K562 (cell line): ENCODE measurements around the gene DDIT4L. TPM values are rescaled to one million over a fixed set of nuclear protein-coding genes. Genes with fewer than 3 reads are reported as not detected.

Source experiments
- ATAC-seq: fragments of 200-7000 bp; cut with Tn5 transposase; 3 replicates; pipeline ENCODE4 v1.9.1; 2020; ENCODE audit warnings: moderate library complexity
- BruUV-seq: library from RNA; stranded (reverse); fragments of 400-500 nt; replicated peaks from 2 replicates; lab custom pipeline; 2021; lab: Mats Ljungman, UMichigan
- CTCF ChIA-PET: fragments of 300-600 bp; formaldehyde crosslinking; extraction: SDS; loops from one replicate; lab custom pipeline; 2021; ENCODE audit warnings: low intra/inter-chr PET ratio; lab: Yijun Ruan, JAX
- POLR2A ChIA-PET: fragments of 300-600, 350-650 bp; sonication (Branson Sonifier 250); formaldehyde crosslinking; extraction: SDS; loops from one replicate; lab custom pipeline; 2021; ENCODE audit warnings: antibody characterized with exemption, inconsistent platforms; lab: Yijun Ruan, JAX
- DNase-seq, 4 experiments: peaks; one replicate each; pipeline versions ENCODE4 v3.0.0 to v3.0.0-alpha.2; 2011 to 2018; ENCODE audit warnings: low spot score in 3 of 4, mixed read lengths in 3 of 4; ENCODE audit errors: extremely low read depth in 1 of 4
- FAIRE-seq: peaks from 2 replicates; lab custom pipeline; 2011; peaks lifted over from hg19 to GRCh38; lab: Jason Lieb, UNC
- H2AFZ ChIP-seq: 2 replicates; pipeline ENCODE4 v1.6.0; 2011; ENCODE audit warnings: low read depth, low read length, control low read depth, inconsistent platforms
- H3K27ac ChIP-seq: fragments of 200-600 bp; 3 replicates; pipeline ENCODE4 v1.8.0; 2011; ENCODE audit warnings: low read depth, mild to moderate bottlenecking, control low read depth, inconsistent platforms, low read length, moderate library complexity, mixed read lengths; ENCODE audit errors: extremely low read depth
- H3K27me3 ChIP-seq, 2 experiments: fragments of 300-600 bp in 1 of 2; 2 replicates in 1 of 2; 3 replicates in 1 of 2; pipeline versions ENCODE4 v1.6.0 to v1.8.0; 2011; ENCODE audit warnings: inconsistent platforms in 2 of 2, low read length in 2 of 2, mild to moderate bottlenecking in 1 of 2, mixed read lengths in 1 of 2, moderate library complexity in 1 of 2; ENCODE audit not compliant: control insufficient read depth in 2 of 2, insufficient read depth in 2 of 2
- H3K36me3 ChIP-seq: fragments of 300-600 bp; 3 replicates; pipeline ENCODE4 v1.8.0; 2011; ENCODE audit warnings: mild to moderate bottlenecking, low read length, inconsistent platforms; ENCODE audit not compliant: control insufficient read depth, insufficient read depth
- H3K4me1 ChIP-seq, 2 experiments: fragments of 200-600 bp in 1 of 2; replicated peaks in 1 of 2; 2 replicates in 1 of 2; 3 replicates in 1 of 2; pipeline versions ENCODE4 v1.5.1 to v1.8.0; 2011; ENCODE audit warnings: inconsistent platforms in 2 of 2, low read length in 2 of 2, mild to moderate bottlenecking in 1 of 2, mixed read lengths in 1 of 2, moderate library complexity in 1 of 2; ENCODE audit not compliant: control insufficient read depth in 2 of 2, insufficient read depth in 2 of 2
- H3K4me2 ChIP-seq: 2 replicates; pipeline ENCODE4 v1.6.1; 2011; ENCODE audit warnings: low read length, control low read depth, inconsistent platforms, mixed read lengths; ENCODE audit not compliant: insufficient read depth
- H3K4me3 ChIP-seq: fragments of 200-600 bp; sonication (generic), shearing (Covaris generic); 2 replicates; pipeline ENCODE4 v1.5.1; 2016; ENCODE audit warnings: control low read depth, inconsistent platforms
- H3K79me2 ChIP-seq: fragments of 200-600 bp; 3 replicates; pipeline ENCODE4 v1.8.0; 2011; ENCODE audit warnings: low read length, inconsistent platforms; ENCODE audit not compliant: control insufficient read depth, insufficient read depth
- H3K9ac ChIP-seq, 2 experiments: 2 replicates each; pipeline versions ENCODE4 v1.6.0 to v1.6.1; 2011; ENCODE audit warnings: low read depth in 2 of 2, low read length in 2 of 2, control low read depth in 1 of 2, inconsistent platforms in 1 of 2, mild to moderate bottlenecking in 1 of 2, mixed read lengths in 1 of 2; ENCODE audit not compliant: insufficient read depth in 1 of 2
- H3K9me1 ChIP-seq: one replicate; pipeline ENCODE4 v1.6.0; 2011; ENCODE audit warnings: inconsistent platforms, mild to moderate bottlenecking, low read length, moderate library complexity; ENCODE audit not compliant: control insufficient read depth, insufficient read depth
- H3K9me3 ChIP-seq: replicated peaks from 2 replicates; pipeline ENCODE4 v1.5.1; 2011; ENCODE audit warnings: low read depth, low read length, inconsistent platforms; ENCODE audit not compliant: control insufficient read depth, insufficient read depth
- H4K20me1 ChIP-seq: replicated peaks from 2 replicates; pipeline ENCODE4 v1.6.1; 2011; ENCODE audit warnings: low read length, inconsistent platforms, mixed read lengths; ENCODE audit not compliant: control insufficient read depth, insufficient read depth
- BACH1 ChIP-seq: fragments of 200-800 bp; sonication (Bioruptor generic); IDR thresholded peaks from 2 replicates; pipeline ENCODE4 v1.6.1; 2016; ENCODE audit warnings: missing genetic modification characterization, missing compliant biosample characterization
- BRF2 ChIP-seq: IDR thresholded peaks from 3 replicates; pipeline ENCODE4 v1.6.1; 2011; ENCODE audit warnings: borderline replicate concordance, mild to moderate bottlenecking; ENCODE audit not compliant: insufficient read length, insufficient read depth
- ESRRB ChIP-seq: fragments of 250-450 bp; sonication (Bioruptor Pico); IDR thresholded peaks from 2 replicates; pipeline ENCODE4 v1.5.0; 2020; ENCODE audit warnings: mild to moderate bottlenecking, moderate library complexity, borderline replicate concordance
- KAT7 ChIP-seq: sonication (generic); formaldehyde crosslinking; IDR thresholded peaks from 2 replicates; pipeline ENCODE4 v1.8.0; 2022; ENCODE audit warnings: missing genetic modification reagents, mild to moderate bottlenecking, borderline replicate concordance
- MBD1 ChIP-seq: fragments of 250-450 bp; sonication (Bioruptor Pico); IDR thresholded peaks from 2 replicates; pipeline ENCODE4 v1.8.0; 2022; ENCODE audit warnings: inconsistent platforms
- NEUROD1 ChIP-seq: fragments of 150-350 bp; IDR thresholded peaks from 2 replicates; pipeline ENCODE4 v1.6.1; 2014; ENCODE audit warnings: borderline replicate concordance, low read length, low read depth; ENCODE audit not compliant: partially characterized antibody
- NR2F6 ChIP-seq: fragments of 450-650 bp; formaldehyde crosslinking; IDR thresholded peaks from 2 replicates; pipeline ENCODE4 v1.4.0; 2020; ENCODE audit warnings: mild to moderate bottlenecking
- SP2 ChIP-seq: IDR thresholded peaks from 2 replicates; pipeline ENCODE4 v1.6.1; 2011; ENCODE audit warnings: mild to moderate bottlenecking, low read depth, low read length, moderate library complexity; ENCODE audit not compliant: poor library complexity, severe bottlenecking; ENCODE audit errors: extremely low read depth
- STAT5B ChIP-seq: fragments of 250-450 bp; sonication (Bioruptor Pico); IDR thresholded peaks from 2 replicates; pipeline ENCODE4 v1.8.0; 2021; ENCODE audit warnings: mild to moderate bottlenecking, inconsistent platforms
- TEAD4 ChIP-seq, 2 experiments: sonication (generic) in 1 of 2; formaldehyde crosslinking in 1 of 2; IDR thresholded peaks; 2 replicates each; pipeline versions ENCODE4 v1.6.1 to v1.8.0; 2012 to 2022; ENCODE audit warnings: borderline replicate concordance in 1 of 2, inconsistent platforms in 1 of 2, low read length in 1 of 2, mild to moderate bottlenecking in 1 of 2, missing genetic modification reagents in 1 of 2
- ZNF316 ChIP-seq: fragments of 450-650 bp; IDR thresholded peaks from 2 replicates; pipeline ENCODE4 v1.6.1; 2016
- ZNF347 ChIP-seq: fragments of 450-650 bp; formaldehyde crosslinking; IDR thresholded peaks from 2 replicates; pipeline ENCODE4 v1.4.0; 2020; ENCODE audit warnings: low read depth, mild to moderate bottlenecking, moderate library complexity
- WGBS: fragments of 100-300 bp; shearing (Covaris generic); methylation state at CpG from one replicate; pipeline ENCODE4 v1.1.6; 2016; ENCODE audit warnings: low coverage, mixed read lengths; ENCODE audit not compliant: insufficient coverage; ENCODE audit errors: missing lambda C conversion rate; 5-methylcytosine and 5-hydroxymethylcytosine counted together
- in situ Hi-C: fragments of 300-500 bp; cut with MboI; formaldehyde crosslinking; loops from 4 replicates; pipeline ENCODE4 v1.15.0; 2018; ENCODE audit warnings: inconsistent platforms, mixed read lengths
- intact Hi-C: fragments of 100-400 bp; cut with micrococcal nuclease; formaldehyde crosslinking; loops from 2 replicates; pipeline ENCODE4 v1.14.2; 2022
- polyA plus RNA-seq, 8 experiments: library from polyadenylated mRNA; depleted of rRNA in 4 of 8; stranded (reverse) in 5 of 8; unstranded in 3 of 8; fragments of >200 nt; fragmentation: Nextera tagmentation in 2 of 8; fragmentation: Illumina TruSeq in 1 of 8; extraction: Ambion mirVana in 2 of 8; extraction: Trizol in 1 of 8; gene quantifications; 2 replicates each; pipeline versions ENCODE4 v1.2.1 to v1.2.3, GENCODE V29; 2011 to 2014; ENCODE audit warnings: inconsistent platforms in 1 of 8, missing spikeins in 1 of 8
- total RNA-seq, 7 experiments: library from RNA; depleted of rRNA in 6 of 7; stranded (reverse); fragments of >200 nt in 6 of 7; fragmentation: Illumina TruSeq in 2 of 7; extraction: Trizol in 2 of 7; gene quantifications; 2 replicates each; pipeline versions ENCODE4 v1.2.1 to v1.2.3, GENCODE V29; 2011 to 2021; ENCODE audit warnings: low replicate concordance in 1 of 7

DDIT4L gene
- total and polyA plus RNA-seq, 9 of the 15 experiments (the other 6 are each of a cell fraction or from before 2014, with no cell fraction given): not detected

- FAIRE-seq: no peak
- CTCF ChIA-PET: no interaction called here
- no peaks in the 10 kb centered on the region for H3K4me1 ChIP-seq
- H3K9me3 ChIP-seq: no peaks in the 10 kb centered on the region
- H3K9me1 ChIP-seq: no peaks in the 10 kb centered on the region
- H3K27me3 ChIP-seq: no peaks in the 10 kb centered on the region
- H3K4me2 ChIP-seq: no peak overlapping the region
- H3K9ac ChIP-seq: no peak overlapping the region
- intact Hi-C loops: no loop called here
- ATAC-seq: no peak
- H2AFZ ChIP-seq: no peak overlapping the region
- no peak for TF ChIP-seq ESRRB
- no peak for TF ChIP-seq BRF2
- TF ChIP-seq KAT7 (CRISPR knock-in tag): no peak
- TF ChIP-seq ZNF347 (CRISPR knock-in tag): no peak
- TF ChIP-seq STAT5B (CRISPR knock-in tag): no peak
- TF ChIP-seq NR2F6 (CRISPR knock-in tag): no peak
- no peak for TF ChIP-seq NEUROD1
- TF ChIP-seq MBD1 (CRISPR knock-in tag): no peak
- no peak for TF ChIP-seq BACH1
- no peak for TF ChIP-seq SP2
- TF ChIP-seq ZNF316: no peak
- TF ChIP-seq TEAD4 (IDR thresholded peaks at IDR 0.05; ENCODE audit: low read length): no peak
- no peak for TF ChIP-seq TEAD4 (CRISPR knock-in tag; IDR thresholded peaks at IDR 0.05; ENCODE audit: borderline replicate concordance)
- POLR2A ChIA-PET: interaction anchor here (0.6 kb wide), 1 partner anchor 43 kb away, joined by 3 read pairs; no protein-coding TSS in a partner anchor
- in situ Hi-C loops: no loop called here
- no TSS peak for BruUV-seq
- no peak overlapping the region for H3K4me3 ChIP-seq
- no peak for DNase-seq
- no peaks in the 10 kb centered on the region for H3K36me3 ChIP-seq
- H3K79me2 ChIP-seq: no peaks in the 10 kb centered on the region
- no peaks in the 10 kb centered on the region for H4K20me1 ChIP-seq
- H3K27ac ChIP-seq: no peak overlapping the region
- 0% methylated on average over 3 of the region's 3 CpGs for WGBS
Observed at GRCh38 chr4:100162027-100162685, 28.1 kb downstream of the DDIT4L start.
